ENCODE measurements around the gene DND1.
"Not testable (repeated sequence)": the region's sequence is repeated elsewhere in the genome, so short reads cannot be mapped to it uniquely, and the experiment has no call there.

DND1 gene

GRCh38 chr5:140635291-140636257 lies 37.8 kb downstream of the DND1 start:
- no peak overlapping the region for H3K4me3 ChIP-seq (ENCODE audit: low read length)
- H3K9ac ChIP-seq (ENCODE audit: low read depth, low read length): no peak overlapping the region
- H3K36me3 ChIP-seq (ENCODE audit: insufficient read depth, low read length): no peaks in the 10 kb centered on the region
- H3K27me3 ChIP-seq (ENCODE audit: control insufficient read depth, insufficient read depth, low read length): peaks cover 20% of the 10 kb centered on the region
- H3K4me1 ChIP-seq (ENCODE audit: control insufficient read depth, insufficient read depth, low read length): peaks cover 32% of the 10 kb centered on the region
- H3K9me3 ChIP-seq (replicated peaks; ENCODE audit: low read length): no peaks in the 10 kb centered on the region
- no peak overlapping the region for H3K4me2 ChIP-seq (ENCODE audit: low read length)

DNA sequence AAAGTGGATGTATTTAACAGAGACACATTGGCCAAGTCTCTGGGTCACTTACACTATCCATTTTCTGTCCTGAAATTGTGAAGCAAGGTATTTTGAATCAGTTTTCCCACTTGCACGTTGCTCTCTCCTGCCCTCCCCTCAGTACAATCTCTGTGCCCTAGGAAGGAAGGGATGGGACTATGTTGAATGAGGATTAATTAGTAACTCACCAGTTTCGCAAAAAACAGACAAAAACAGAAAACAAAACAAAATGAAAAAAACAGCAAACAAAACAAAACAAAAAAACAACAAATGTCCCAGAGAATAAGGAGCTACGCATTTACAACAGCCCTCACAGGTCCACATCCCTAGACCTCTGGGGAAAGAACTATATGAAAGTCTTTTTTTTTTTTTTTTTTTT lies 39.3 kb downstream of the DND1 start:
- H3K4me1 ChIP-seq (ENCODE audit: control insufficient read depth, insufficient read depth, low read length): peaks cover 27% of the 10 kb centered on the region
- H3K9me3 ChIP-seq (replicated peaks; ENCODE audit: low read length): no peaks in the 10 kb centered on the region
- peaks cover 20% of the 10 kb centered on the region for H3K27me3 ChIP-seq (ENCODE audit: control insufficient read depth, insufficient read depth, low read length)
- H3K9ac ChIP-seq (ENCODE audit: low read depth, low read length): no peak overlapping the region
- no peak overlapping the region for H3K4me2 ChIP-seq (ENCODE audit: low read length)
- no peaks in the 10 kb centered on the region for H3K36me3 ChIP-seq (ENCODE audit: insufficient read depth, low read length)
- no peak overlapping the region for H3K4me3 ChIP-seq (ENCODE audit: low read length)

DNA sequence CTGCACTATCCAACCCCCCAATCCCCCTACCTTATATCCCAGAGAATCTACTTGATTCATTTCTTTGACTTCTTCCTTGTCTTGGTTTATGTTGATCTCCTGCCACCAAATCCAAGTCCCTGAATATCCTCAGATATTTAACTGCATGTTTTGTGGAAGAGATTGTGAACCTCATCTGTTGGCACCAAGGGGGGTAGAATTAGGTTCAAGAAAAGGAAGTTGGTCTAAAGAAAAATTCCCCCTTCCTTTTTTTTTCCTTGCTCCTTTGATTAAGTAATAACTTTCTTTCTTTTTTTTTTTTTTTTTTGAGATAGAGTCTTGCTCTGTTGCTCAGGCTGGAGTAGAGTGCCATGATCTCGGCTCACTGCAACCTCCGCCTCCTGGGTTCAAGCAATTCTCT lies 39.9 kb downstream of the DND1 start:
- no peaks in the 10 kb centered on the region for H3K9me3 ChIP-seq (replicated peaks; ENCODE audit: low read length)
- peak overlapping the region; percentile 98 for H3K4me2 ChIP-seq (ENCODE audit: low read length)
- peaks cover 22% of the 10 kb centered on the region for H3K4me1 ChIP-seq (ENCODE audit: control insufficient read depth, insufficient read depth, low read length)
- H3K4me3 ChIP-seq (ENCODE audit: low read length): peak overlapping the region; percentile 71
- H3K9ac ChIP-seq (ENCODE audit: low read depth, low read length): no peak overlapping the region
- no peaks in the 10 kb centered on the region for H3K36me3 ChIP-seq (ENCODE audit: insufficient read depth, low read length)
- H3K27me3 ChIP-seq (ENCODE audit: control insufficient read depth, insufficient read depth, low read length): peaks cover 20% of the 10 kb centered on the region

GRCh38 chr5:140633021-140633471 lies 40.3 kb downstream of the DND1 start, which contains the start of gene CD14:
TSS of gene CD14 (minus strand) at chr5:140633175. CDS start at chr5:140633071, 104 bp downstream.
- peak within 1 kb of the TSS; percentile 98 for H3K4me2 ChIP-seq (ENCODE audit: low read length)
- H3K4me3 ChIP-seq (ENCODE audit: low read length): peak within 1 kb of the TSS; percentile 71
- H3K36me3 ChIP-seq (ENCODE audit: insufficient read depth, low read length): no peaks in the 10 kb centered on the region
- no peaks in the 10 kb centered on the region for H3K9me3 ChIP-seq (replicated peaks; ENCODE audit: low read length)
- H3K4me1 ChIP-seq (ENCODE audit: control insufficient read depth, insufficient read depth, low read length): peaks cover 22% of the 10 kb centered on the region
- H3K27me3 ChIP-seq (ENCODE audit: control insufficient read depth, insufficient read depth, low read length): peaks cover 20% of the 10 kb centered on the region
- peak within 1 kb of the TSS; percentile 58 for H3K9ac ChIP-seq (ENCODE audit: low read depth, low read length)

- Histone ChIP-seq H3K36me3 (ENCODE audit: insufficient read depth, low read length) (no peaks in the 10 kb centered on the region), H3K9me3 (replicated peaks; ENCODE audit: low read length) (no peaks in the 10 kb centered on the region), H3K9ac (ENCODE audit: low read depth, low read length) (peak overlapping the region; percentile 58), H3K4me3 (ENCODE audit: low read length) (peak overlapping the region; percentile 71), H3K4me2 (ENCODE audit: low read length) (peak overlapping the region; percentile 98), H3K4me1 (ENCODE audit: control insufficient read depth, insufficient read depth, low read length) (peaks cover 22% of the 10 kb centered on the region), H3K27me3 (ENCODE audit: control insufficient read depth, insufficient read depth, low read length) (peaks cover 20% of the 10 kb centered on the region)
These were observed 40.9 kb downstream of the DND1 start for GRCh38 chr5:140632366-140633020.

DNA sequence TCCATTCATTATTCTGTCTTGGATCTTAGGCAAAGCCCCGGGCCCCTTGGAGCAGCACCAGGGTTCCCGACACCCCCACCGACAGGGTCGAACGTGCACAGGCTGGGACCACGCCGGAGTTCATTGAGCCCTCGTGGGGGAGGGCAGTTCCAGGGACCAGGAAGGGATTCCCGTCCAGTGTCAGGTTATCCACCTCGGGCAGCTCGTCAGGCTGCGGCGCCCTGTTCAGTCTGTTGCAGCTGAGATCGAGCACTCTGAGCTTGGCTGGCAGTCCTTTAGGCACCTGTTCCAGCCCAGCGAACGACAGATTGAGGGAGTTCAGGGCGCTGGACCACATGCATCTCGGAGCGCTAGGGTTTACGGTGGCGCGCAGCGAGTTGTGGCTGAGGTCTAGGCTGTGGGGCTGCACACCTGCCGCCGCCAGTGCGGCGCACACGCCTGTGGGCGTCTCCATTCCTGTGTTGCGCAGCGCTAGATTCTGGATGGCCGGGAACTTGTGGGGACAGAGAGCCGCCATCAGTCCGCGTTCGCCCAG lies 41.5 kb downstream of the DND1 start:
- peak overlapping the region; percentile 98 for H3K4me2 ChIP-seq (ENCODE audit: low read length)
- H3K9ac ChIP-seq (ENCODE audit: low read depth, low read length): peak overlapping the region; percentile 58
- H3K4me3 ChIP-seq (ENCODE audit: low read length): peak overlapping the region; percentile 71
- no peaks in the 10 kb centered on the region for H3K36me3 ChIP-seq (ENCODE audit: insufficient read depth, low read length)
- H3K4me1 ChIP-seq (ENCODE audit: control insufficient read depth, insufficient read depth, low read length): peaks cover 22% of the 10 kb centered on the region
- peaks cover 20% of the 10 kb centered on the region for H3K27me3 ChIP-seq (ENCODE audit: control insufficient read depth, insufficient read depth, low read length)
- no peaks in the 10 kb centered on the region for H3K9me3 ChIP-seq (replicated peaks; ENCODE audit: low read length)

- H3K27me3 ChIP-seq (ENCODE audit: control insufficient read depth, insufficient read depth, low read length): peaks cover 20% of the 10 kb centered on the region
- H3K9me3 ChIP-seq (replicated peaks; ENCODE audit: low read length): no peaks in the 10 kb centered on the region
- H3K9ac ChIP-seq (ENCODE audit: low read depth, low read length): no peak overlapping the region
- H3K4me1 ChIP-seq (ENCODE audit: control insufficient read depth, insufficient read depth, low read length): peaks cover 22% of the 10 kb centered on the region
- H3K4me3 ChIP-seq (ENCODE audit: low read length): no peak overlapping the region
- H3K36me3 ChIP-seq (ENCODE audit: insufficient read depth, low read length): no peaks in the 10 kb centered on the region
- H3K4me2 ChIP-seq (ENCODE audit: low read length): no peak overlapping the region
These were observed 42.3 kb downstream of the DND1 start for GRCh38 chr5:140631036-140631417.

GRCh38 chr5:140630292-140631035 lies 42.9 kb downstream of the DND1 start:
- Histone ChIP-seq H3K27me3 (ENCODE audit: control insufficient read depth, insufficient read depth, low read length) (peaks cover 26% of the 10 kb centered on the region), H3K9ac (ENCODE audit: low read depth, low read length) (no peak overlapping the region), H3K36me3 (ENCODE audit: insufficient read depth, low read length) (no peaks in the 10 kb centered on the region), H3K9me3 (replicated peaks; ENCODE audit: low read length) (no peaks in the 10 kb centered on the region), H3K4me3 (ENCODE audit: low read length) (no peak overlapping the region), H3K4me2 (ENCODE audit: low read length) (no peak overlapping the region), H3K4me1 (ENCODE audit: control insufficient read depth, insufficient read depth, low read length) (peaks cover 22% of the 10 kb centered on the region)

- no peak overlapping the region for H3K9ac ChIP-seq (ENCODE audit: low read depth, low read length)
- H3K4me3 ChIP-seq (ENCODE audit: low read length): no peak overlapping the region
- H3K36me3 ChIP-seq (ENCODE audit: insufficient read depth, low read length): no peaks in the 10 kb centered on the region
- H3K9me3 ChIP-seq (replicated peaks; ENCODE audit: low read length): no peaks in the 10 kb centered on the region
- H3K4me1 ChIP-seq (ENCODE audit: control insufficient read depth, insufficient read depth, low read length): peaks cover 22% of the 10 kb centered on the region
- peaks cover 26% of the 10 kb centered on the region for H3K27me3 ChIP-seq (ENCODE audit: control insufficient read depth, insufficient read depth, low read length)
- no peak overlapping the region for H3K4me2 ChIP-seq (ENCODE audit: low read length)
These were observed 44.7 kb downstream of the DND1 start for GRCh38 chr5:140628711-140629110.

DNA sequence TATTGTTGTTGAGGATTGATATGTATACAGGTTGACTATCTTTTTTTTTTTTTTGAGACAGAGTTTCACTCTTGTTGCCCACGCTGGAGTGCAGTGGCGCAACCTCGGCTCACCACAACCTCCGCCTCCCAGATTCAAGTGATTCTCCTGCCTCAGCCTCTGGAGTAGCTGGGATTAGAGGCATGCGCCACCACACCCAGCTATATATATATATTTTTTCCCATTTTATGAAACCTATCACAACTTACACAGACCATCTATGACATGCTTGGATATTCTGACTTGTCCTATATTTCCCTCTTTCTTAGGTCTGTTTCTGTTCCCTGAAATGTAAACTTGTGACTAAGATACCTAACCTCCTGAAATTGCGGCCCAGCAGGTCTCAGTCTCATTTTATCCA lies 45.4 kb downstream of the DND1 start:
- Histone ChIP-seq H3K4me2 (ENCODE audit: low read length) (no peak overlapping the region), H3K4me1 (ENCODE audit: control insufficient read depth, insufficient read depth, low read length) (peaks cover 16% of the 10 kb centered on the region), H3K4me3 (ENCODE audit: low read length) (no peak overlapping the region), H3K9ac (ENCODE audit: low read depth, low read length) (no peak overlapping the region), H3K27me3 (ENCODE audit: control insufficient read depth, insufficient read depth, low read length) (peaks cover 26% of the 10 kb centered on the region), H3K9me3 (replicated peaks; ENCODE audit: low read length) (no peaks in the 10 kb centered on the region), H3K36me3 (ENCODE audit: insufficient read depth, low read length) (no peaks in the 10 kb centered on the region)

GRCh38 chr5:140624886-140625285 lies 48.5 kb downstream of the DND1 start:
- peaks cover 22% of the 10 kb centered on the region for H3K27me3 ChIP-seq (ENCODE audit: control insufficient read depth, insufficient read depth, low read length)
- not testable (repeated sequence) for H3K9ac ChIP-seq (ENCODE audit: low read depth, low read length); H3K9me3 ChIP-seq (replicated peaks; ENCODE audit: low read length); H3K36me3 ChIP-seq (ENCODE audit: insufficient read depth, low read length); H3K4me2 ChIP-seq (ENCODE audit: low read length); H3K4me3 ChIP-seq (ENCODE audit: low read length); H3K4me1 ChIP-seq (ENCODE audit: control insufficient read depth, insufficient read depth, low read length)
